ENCODE measurements around the gene VPS13D.

DNA sequence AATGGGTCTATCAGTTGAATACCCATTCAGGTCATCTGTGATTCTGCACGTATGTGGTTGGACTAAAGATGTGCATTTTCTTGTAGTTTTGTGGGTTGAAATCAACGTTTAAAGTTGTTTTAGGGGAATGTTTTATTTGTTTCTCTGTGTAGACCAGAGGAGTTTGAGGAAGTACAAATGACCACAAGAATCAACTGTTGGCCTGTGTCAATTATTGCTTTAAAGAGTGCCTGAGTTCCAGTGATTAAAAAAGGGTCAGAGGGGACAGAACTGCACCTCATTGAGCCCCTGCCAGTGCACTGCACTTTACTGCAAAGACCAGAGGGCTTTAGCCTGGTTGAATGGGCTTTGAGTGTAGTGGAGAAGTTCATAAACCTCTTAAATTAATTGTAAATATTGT lies 190.3 kb downstream of the VPS13D start:
- TF ChIP-seq, protein P1, sequence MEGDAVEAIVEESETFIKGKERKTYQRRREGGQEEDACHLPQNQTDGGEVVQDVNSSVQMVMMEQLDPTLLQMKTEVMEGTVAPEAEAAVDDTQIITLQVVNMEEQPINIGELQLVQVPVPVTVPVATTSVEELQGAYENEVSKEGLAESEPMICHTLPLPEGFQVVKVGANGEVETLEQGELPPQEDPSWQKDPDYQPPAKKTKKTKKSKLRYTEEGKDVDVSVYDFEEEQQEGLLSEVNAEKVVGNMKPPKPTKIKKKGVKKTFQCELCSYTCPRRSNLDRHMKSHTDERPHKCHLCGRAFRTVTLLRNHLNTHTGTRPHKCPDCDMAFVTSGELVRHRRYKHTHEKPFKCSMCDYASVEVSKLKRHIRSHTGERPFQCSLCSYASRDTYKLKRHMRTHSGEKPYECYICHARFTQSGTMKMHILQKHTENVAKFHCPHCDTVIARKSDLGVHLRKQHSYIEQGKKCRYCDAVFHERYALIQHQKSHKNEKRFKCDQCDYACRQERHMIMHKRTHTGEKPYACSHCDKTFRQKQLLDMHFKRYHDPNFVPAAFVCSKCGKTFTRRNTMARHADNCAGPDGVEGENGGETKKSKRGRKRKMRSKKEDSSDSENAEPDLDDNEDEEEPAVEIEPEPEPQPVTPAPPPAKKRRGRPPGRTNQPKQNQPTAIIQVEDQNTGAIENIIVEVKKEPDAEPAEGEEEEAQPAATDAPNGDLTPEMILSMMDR (IDR thresholded peaks at IDR 0.05), result no peak
- TF ChIP-seq POLR2A (IDR thresholded peaks at IDR 0.05), result no peak
- TF ChIP-seq EP300 (IDR thresholded peaks at IDR 0.05), result no peak

All from ovary (tissue), 3 donors.